ENCODE data around the gene GSTP1.
"Not testable (repeated sequence)": the region's sequence is repeated elsewhere in the genome, so short reads cannot be mapped to it uniquely, and the experiment has no call there.

Gene GSTP1

DNA sequence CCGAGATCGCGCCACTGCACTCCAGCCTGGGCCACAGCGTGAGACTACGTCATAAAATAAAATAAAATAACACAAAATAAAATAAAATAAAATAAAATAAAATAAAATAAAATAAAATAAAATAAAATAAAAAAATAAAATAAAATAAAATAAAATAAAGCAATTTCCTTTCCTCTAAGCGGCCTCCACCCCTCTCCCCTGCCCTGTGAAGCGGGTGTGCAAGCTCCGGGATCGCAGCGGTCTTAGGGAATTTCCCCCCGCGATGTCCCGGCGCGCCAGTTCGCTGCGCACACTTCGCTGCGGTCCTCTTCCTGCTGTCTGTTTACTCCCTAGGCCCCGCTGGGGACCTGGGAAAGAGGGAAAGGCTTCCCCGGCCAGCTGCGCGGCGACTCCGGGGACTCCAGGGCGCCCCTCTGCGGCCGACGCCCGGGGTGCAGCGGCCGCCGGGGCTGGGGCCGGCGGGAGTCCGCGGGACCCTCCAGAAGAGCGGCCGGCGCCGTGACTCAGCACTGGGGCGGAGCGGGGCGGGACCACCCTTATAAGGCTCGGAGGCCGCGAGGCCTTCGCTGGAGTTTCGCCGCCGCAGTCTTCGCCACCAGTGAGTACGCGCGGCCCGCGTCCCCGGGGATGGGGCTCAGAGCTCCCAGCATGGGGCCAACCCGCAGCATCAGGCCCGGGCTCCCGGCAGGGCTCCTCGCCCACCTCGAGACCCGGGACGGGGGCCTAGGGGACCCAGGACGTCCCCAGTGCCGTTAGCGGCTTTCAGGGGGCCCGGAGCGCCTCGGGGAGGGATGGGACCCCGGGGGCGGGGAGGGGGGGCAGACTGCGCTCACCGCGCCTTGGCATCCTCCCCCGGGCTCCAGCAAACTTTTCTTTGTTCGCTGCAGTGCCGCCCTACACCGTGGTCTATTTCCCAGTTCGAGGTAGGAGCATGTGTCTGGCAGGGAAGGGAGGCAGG is at the start of gene GSTP1:
Gene GSTP1, plus strand, starts transcription at position 566 of the 958 bp plus-strand sequence. Its CDS starts 32 bp downstream, at position 598.
- no peak for FAIRE-seq

DNA sequence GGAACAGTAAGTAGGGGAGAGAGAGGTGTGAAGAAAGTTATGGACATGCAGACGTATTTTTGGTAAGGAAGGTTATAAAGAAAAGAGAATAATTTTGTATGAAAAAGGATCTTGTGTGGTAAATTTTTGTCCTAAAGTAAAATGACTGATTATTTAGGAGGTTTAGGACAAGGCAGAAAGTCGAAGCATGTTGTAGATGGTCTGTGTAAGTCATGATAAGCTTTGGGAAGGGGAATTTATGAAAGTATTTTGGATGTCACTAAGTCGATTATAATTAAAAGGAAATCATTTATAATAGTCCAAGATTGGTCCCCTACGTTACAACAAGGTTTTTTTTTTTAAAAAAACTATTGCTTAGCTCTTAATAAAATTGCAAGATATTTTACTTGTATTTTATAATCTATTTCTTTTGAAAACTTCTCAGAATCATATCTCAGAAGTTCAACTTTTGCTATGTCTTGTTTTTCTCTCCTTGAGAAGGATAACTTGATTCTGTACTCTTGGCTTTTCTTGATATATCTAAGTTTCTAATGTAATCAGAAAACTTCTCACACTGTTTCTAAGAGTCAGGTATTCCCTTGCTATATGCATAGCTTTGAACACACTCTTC is 49.4 kb upstream of the GSTP1 start:
- FAIRE-seq = no peak

DNA sequence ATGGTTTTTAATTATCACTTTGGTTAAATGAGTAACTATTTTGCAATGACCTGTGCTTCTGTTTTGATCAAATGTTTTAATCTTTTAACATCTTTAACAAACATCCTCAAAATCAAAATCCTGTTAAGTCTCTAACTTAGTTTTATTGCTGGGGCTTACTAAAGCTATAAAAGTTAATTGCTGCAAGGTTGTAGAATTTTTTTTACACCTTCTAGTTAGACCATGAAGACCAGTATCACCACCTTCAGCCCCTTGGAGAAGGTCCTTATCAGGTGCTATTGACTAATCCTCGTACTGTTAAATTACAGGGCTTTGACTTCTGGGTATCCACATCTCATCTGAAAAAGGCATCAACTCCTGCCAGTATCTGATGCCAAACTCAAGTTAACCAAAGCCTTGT is 48.1 kb upstream of the GSTP1 start:
- FAIRE-seq = no peak

DNA sequence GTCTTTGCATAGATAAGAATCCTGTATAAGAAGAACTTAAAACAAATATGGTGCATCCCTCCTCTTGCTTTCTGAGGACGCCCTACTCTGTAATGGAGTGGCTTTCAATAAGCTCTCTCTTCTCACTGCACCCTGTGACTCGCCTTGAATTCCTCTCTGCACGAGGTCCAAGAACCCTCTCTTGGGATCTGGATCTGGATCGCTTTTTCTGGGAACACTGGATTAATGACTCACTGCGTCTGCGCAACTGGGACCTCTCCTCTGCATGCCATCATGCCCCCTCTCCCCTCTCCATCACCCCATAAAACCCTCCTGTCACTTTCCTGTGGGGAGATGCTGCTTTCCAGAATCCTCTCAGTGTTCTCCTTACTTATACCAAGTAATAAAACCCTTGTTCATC is 45.3 kb upstream of the GSTP1 start:
- no peak for FAIRE-seq

DNA sequence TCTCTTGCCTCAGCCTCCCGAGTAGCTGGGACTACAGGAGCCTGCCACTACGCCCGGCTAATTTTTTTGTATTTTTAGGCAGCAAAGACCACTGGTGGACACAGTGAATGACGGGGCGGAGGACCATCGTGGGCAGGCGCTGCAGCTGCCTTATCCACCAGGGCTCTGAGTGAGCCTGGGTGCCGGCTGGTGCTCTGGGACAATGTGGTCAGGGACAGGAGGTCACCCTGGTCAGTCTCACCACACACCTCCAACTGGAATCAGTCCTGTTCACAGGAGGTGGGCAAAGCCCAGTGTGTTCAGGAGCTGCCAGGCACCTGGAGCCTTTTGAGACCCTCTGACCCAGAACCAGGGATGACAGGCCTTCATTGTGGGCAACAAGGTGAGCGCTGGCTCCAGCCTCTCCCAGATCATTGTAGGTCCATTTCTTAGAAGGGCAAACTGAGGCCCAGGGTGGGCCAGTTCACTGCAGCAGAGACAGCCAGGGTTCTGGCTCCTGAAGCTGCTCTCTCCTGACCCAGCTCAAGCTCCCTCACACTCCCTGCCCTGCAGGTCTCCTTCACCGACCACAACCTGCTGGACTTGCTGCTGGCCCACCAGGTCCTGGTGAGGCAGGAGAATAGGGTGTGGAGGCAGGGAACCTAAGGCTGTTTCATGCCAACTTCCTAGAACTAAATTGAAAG is 44.6 kb upstream of the GSTP1 start:
- FAIRE-seq = no peak

DNA sequence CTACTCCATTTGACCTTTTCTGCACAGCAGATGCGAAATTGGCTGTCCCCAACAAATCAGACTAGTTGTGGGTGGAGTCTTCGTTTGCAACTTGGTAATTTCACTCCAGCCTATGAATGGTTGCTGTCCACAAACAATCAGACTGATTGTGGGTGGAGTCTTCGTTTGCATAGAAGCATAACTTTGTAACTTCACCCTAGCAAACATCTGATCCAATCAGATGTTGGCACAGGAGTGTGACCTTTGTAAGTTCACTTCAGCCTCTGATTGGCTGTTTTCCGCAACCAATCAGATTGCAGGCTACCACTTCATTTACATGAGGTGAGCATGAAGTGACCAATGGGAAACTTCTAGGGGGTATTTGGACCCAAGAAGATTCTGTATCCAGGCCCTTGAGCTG is 44.1 kb upstream of the GSTP1 start:
- FAIRE-seq = no peak

DNA sequence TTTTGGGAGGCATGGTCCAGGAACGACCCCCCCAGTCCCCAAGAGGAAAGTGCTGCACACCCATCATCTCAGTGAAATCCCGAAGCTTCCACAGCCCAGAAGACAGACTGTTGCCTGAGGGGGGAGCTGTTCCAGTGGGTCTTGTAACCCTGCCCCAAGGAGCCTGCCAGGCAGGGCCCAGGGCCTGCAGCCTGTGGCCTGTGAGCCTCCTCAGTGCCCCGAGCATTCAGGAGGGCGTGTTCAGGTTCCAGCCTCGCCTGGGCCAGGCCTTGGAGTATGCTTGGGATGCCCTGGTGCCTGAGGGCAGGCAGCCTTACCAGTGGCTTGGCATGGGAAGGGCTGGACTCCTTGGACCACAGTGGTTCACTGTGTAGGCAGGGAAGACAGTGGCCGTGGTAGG is 42.4 kb upstream of the GSTP1 start:
- no peak for FAIRE-seq

DNA sequence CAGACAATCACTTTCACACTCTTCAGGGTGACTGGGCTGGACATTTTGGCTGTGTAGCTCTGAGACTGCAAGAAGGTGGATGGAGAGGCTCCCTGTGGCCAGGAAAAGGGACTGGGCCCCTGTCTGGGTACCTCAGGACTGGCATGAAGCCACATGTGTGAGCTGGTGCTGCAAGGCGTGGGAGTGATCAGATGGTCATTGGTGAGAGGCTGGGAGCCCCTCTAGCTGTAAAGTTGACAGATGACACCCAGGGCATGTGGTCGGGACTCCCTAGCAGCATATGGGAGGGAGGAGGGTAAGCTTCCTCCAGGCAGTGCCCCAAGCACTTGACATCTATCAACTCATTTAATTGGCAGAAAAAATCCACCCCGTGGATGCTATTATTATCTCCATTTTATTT is 41.4 kb upstream of the GSTP1 start:
- FAIRE-seq = no peak

DNA sequence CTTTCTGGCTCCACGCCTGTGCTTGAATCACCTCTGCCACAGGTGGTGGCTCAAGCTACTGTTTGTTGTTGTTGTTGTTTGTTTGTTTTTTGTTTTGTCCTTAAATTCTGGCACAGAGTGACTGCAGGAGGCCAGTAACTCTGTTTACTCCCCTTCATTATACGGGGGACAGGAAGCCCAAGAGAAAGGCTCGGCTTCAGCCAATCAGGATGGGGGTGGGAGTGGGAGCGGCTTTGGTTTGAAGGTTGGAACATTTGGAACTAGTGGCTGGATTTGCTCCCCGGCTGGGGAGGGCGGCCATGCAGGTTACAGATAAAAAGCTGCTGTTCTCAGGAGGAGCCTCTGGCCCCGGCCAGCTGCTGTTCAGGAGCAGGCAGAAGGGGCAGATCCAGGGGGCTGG is 40.6 kb upstream of the GSTP1 start:
- no peak for FAIRE-seq

DNA sequence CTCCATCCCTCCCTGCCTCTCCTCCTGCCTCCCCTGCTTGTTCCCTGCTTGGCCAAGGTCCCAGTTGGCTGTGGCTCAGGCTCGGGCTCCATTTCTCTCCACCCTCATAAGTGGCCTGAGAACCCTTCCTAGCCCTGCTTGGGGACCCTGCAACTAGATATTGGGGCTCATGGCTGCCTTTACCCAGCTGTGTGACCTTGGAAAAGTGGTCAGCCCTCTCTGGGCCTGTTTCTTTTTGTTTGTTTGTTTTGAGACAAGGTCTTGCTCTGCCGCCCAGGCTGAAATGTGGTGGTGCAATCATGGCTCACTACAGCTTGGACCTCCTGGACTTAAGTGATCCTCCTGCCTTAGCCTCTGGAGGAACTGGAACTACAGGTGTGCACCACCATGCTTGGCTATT is 40.0 kb upstream of the GSTP1 start:
- FAIRE-seq = no peak

DNA sequence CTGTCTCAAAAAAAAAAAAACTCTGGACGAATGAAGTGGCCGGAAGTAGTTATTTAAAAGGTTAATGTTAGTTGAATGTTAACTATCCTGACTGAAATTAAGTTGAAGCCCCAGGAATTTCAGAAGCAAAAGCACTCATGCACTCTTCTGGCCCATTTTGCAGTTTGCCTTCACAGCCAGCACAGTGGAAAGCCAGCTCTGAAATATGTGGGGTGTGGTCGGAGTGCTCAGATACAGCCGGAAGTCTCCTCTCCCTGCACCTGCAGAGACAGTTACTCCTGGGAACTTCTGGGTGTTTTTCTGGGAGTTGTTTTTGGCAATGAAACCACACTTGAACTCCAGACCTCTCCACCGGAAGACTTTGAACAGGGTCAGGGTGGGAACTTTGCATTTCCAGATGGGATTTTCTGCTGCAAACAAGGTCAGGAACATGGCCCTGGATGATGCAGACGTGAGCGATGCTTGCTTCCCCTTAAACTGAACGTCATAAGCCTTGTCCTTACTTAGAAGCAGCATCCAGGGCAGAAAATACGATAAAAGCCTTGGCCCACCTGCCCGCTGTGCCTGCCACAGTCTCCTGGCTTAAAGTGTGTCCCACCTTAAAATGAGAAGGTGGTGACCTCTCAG is 38.9 kb upstream of the GSTP1 start:
- no peak for FAIRE-seq

DNA sequence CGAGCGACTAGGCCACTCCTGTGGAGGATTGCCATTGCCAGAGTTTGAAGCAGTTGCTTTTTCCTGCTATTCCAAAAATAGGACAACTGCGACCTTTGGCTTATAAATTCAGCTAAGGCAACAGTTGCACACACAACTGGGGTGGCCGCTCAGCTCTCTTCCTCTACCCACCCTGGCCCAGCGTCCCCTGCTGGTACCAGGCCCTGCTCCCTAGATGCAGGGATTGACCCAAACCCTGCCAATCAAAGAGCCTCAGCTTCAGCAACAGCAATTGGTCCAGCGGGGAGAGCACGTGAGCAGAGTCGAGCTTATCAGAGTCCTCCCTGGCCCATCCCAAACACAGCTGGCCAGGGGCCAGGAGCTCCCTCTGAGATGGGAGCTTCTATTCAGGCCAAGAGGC is 38.3 kb upstream of the GSTP1 start:
- no peak for FAIRE-seq

DNA sequence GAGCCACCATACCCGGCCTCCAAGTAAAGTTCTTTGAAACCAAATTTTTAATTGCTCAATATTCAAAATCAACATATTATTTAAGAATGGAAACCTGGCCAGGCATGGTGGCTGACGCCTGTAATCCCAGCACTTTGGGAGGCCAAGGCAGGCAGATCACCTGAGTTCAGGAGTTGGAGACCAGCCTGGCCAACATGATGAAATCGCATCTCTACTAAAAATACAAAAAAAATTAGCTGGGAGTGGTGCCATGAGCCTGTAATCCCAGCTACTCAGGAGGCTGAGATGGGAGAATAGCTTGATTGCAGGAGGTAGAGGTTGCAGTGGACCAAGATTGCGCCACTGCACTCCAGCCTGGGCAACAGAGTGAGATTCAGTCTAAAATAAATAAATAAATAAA is 35.5 kb upstream of the GSTP1 start:
- FAIRE-seq = not testable (repeated sequence)

DNA sequence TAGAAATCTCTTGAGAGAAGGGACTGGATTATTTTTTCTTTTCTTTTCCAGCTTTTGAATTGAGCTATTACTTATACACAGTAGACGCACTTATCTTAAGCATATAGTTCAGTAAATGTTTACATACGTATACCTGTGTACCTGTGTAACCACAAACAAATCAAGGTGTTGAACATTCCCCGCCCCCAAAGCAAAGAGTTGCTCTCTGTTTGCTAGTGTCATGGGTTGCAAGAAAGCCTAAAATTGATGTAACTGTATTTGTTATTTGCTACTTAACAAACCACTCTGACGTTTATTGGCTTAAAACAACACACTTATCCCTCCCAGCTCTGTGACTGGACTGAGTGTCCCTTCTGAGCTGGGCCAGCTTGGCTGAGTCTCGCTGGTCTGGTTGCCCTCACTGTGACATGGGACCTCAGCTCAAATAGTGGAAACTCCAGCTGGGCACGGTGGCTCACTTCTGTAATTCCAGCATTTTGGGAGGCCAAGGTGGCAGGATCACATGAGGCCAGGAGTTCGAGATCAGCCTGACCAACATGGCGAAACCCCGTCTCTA is 35.0 kb upstream of the GSTP1 start:
- no peak for FAIRE-seq

DNA sequence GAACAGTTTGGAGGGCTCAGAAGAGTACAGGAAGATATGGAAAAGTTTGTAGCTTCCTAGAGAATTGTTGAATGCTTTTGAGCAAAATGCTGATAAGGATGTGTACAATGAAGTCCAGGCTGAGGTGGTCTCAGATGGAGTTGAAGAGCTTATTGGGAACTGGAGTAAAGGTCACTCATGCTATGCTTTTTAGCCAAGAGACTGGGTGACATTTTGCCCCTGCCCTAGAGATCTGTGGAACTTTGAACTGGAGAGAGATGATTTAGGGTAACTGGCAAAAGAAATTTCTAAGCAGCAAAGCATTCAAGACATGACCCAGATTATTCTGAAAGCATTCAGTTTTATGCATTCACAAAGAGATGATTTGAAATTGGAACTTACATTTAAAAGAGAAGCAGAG is 32.5 kb upstream of the GSTP1 start:
- FAIRE-seq = no peak

DNA sequence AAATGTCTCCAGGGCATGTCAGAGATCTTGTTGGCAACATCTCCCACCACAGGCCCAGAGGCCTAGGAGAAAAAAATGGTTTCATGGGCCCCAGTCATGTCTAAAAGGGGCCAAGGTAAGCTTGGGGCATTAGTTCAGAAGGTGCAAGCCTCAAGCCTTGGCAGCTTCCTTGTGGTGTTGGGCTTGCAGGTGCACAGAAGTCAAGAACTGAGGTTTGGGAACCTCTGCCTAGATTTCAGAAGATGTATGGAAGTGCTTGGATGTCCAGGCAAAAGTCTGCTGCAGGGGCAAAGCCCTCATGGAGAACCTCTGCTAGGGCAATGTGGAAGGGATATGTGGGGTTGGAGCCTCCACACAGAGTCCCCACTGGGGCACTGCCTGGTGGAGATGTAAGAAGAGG is 31.9 kb upstream of the GSTP1 start:
- not testable (repeated sequence) for FAIRE-seq

DNA sequence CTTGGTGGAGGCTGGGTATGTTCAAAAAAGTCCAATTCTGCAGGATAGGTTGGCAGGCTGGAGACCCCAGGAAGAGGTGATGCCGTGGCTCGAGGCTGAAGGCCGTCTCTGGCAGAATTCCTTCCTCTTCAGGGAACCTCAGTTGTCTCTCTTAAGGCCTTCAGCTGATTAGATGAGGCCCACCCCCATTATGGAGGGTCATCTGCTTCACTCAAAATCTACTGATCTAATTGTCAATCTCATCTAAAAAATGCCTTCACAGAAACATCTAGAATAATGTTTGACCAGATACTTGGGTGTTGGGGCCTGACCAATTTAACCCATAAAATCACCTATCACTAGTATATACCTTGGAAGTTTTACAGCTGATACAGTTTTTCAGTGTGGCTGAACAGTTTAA is 27.4 kb upstream of the GSTP1 start:
- FAIRE-seq = no peak

DNA sequence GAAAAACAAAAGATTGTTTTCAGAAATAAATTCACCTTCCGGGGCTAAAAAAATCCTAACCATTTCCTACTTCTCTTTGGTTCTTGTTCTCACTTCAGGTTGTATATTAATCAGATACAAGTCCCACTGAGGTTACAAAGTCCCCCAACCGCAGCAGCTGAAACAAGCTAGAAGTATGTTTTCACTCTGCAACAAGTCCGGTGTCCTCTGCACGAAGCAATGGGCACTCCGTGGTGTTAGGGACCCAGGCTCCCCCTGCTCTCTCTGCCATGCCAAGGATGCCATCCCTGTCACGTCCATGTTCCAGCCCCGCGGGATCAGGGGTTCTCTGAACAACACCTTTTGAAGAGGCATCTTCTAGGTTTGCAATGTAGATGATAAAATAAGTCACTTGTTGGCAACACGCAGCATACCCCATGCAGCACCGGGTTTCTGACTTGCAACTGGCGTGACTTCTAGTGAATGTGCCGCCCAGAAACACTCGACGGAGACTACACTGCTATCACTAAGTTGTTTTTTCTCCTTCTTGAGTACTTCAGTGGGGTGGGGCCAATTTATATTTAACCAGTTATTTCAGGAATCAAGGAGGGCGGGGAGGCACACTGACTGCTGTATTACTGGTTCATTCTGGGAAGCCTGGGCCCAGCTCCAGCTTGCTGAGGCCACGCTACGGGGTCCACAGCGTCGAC is 25.4 kb upstream of the GSTP1 start:
- no peak for FAIRE-seq

DNA sequence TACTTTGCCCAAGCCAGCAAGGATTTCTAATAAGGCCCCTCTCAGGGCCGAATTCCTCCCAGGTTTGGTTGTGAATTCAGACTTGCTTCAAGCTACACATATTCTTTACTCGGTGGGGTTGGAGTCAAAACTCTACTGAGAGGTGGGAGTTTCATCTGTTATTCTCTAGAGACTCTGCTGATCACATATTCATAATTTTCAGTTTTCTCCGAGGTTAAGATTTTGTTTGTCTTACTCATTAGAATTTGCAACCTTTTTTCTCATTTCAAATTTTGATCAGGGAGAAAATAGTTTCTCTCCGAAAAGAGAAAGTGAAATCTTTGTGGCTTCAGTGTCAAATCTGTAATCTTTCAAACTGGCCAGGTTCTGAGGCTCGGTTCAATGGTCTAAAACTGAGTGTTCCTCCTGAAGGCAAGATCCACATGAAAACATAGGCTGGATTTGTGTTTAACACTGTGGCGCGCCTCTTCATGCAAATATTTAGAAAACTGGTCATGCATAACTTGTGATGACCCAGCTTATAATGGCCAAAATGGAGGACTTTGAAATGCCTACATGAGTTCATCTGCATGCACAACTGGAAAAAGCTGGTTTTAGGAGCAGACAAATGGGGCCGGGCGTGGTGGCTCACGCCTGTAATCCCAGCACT is 21.5 kb upstream of the GSTP1 start:
- FAIRE-seq = no peak

DNA sequence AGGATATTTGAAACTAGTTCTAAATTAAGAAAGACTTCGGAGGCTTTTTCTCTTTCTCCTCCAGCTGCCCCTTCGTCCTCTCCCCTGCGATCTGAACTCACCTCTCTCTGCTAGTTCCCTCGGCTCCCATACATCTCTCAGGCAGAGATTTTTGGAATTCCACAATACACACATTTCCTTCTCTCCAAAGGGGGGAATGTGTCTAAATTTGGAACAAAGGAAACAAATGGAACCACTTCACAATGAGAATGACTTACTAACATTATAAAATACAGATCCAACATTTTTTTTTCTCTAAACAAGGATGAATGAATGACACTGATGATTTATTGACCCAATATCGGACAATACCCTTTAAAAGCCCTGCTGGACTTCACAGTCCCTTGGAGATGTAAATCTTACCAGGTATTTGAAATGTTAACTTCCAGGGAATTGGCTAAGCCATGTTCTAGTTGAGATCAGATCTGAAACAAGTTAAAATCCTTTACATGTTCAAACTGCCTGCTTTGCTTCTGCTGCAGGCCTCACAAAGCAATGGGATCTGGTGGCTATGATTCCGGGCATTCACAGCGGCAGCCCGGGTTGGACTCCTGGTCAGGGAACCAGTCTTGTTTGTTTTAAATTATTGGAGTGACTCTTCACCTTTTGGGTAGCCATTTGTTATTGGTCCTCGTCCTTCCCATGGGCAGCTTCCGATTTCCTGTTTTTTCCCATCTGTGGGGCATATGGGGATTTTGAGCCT is 20.5 kb upstream of the GSTP1 start:
- no peak for FAIRE-seq

DNA sequence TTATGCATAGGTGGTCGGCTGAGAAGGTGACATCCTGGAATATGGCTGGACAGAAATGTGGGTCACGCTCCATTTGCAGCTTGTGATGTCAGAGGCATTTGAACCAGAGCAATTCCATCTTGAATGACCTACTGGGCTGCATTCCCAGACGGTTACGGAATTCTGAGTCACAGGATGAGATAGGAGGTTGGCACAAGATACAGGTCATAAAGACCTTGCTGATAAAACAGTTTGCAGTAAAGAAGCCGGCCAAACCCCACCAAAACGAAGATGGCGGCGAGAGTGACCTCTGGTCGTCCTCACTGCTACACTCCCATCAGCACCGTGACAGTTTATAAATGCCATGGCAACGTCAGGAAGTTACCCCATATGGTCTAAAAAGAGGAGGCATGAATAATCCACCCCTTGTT is 19.9 kb upstream of the GSTP1 start:
- not testable (repeated sequence) for FAIRE-seq

Measured in endometrium (tissue), 2 donors.